Uterus (tissue), 4 donors: Measurements from ENCODE around the gene IGF2. TPM values are rescaled to one million over a fixed set of nuclear protein-coding genes. Genes with fewer than 3 reads are reported as not detected.

Experiments used
- DNase-seq, 2 donors: peaks; one replicate each; pipeline ENCODE4 v3.0.0-alpha.2; 2019 to 2020
- H3K27ac ChIP-seq, 2 donors: fragments of 200-600 bp; sonication (generic); 1 replicate in 1 of 2; 2 replicates in 1 of 2; pipeline ENCODE4 v1.5.1; 2016 to 2018
- H3K27me3 ChIP-seq, 2 donors: fragments of 200-600 bp; sonication (generic); one replicate each; pipeline ENCODE4 v1.5.1; 2018 to 2019; ENCODE audit warnings: control low read depth in 1 of 2
- H3K36me3 ChIP-seq, 2 donors: fragments of 200-600 bp; sonication (generic); one replicate each; pipeline ENCODE4 v1.5.1; 2019; ENCODE audit warnings: control low read depth in 1 of 2
- H3K4me1 ChIP-seq, 2 donors: fragments of 200-600 bp; sonication (generic); one replicate each; pipeline ENCODE4 v1.5.1; 2018 to 2019; ENCODE audit warnings: control low read depth in 1 of 2
- H3K4me3 ChIP-seq, 2 donors: fragments of 200-600 bp; sonication (generic); 1 replicate in 1 of 2; 2 replicates in 1 of 2; pipeline ENCODE4 v1.5.1; 2018 to 2019; ENCODE audit warnings: mild to moderate bottlenecking in 1 of 2
- H3K9me3 ChIP-seq, 2 donors: fragments of 200-600 bp; sonication (generic); one replicate each; pipeline ENCODE4 v1.5.1; 2019; ENCODE audit warnings: control low read depth in 1 of 2
- POLR2A ChIP-seq, 2 donors: fragments of 450-650 bp; IDR thresholded peaks; one replicate each; pipeline ENCODE4 v1.6.1; 2016; ENCODE audit warnings: antibody characterized with exemption in 2 of 2, mild to moderate bottlenecking in 1 of 2, moderate library complexity in 1 of 2
- intact Hi-C: fragments of 100-400 bp; cut with DNase I; formaldehyde crosslinking; loops from one replicate; pipeline ENCODE4 v1.15.1; 2023; ENCODE audit warnings: low total_unique reads
- total RNA-seq, 4 donors: library from RNA; depleted of rRNA in 3 of 4; stranded (reverse); fragments of >200 nt in 3 of 4; gene quantifications; one replicate each; pipeline versions ENCODE4 v1.1.0 to v1.2.4, GENCODE V29; 2014 to 2023
- TF ChIP-seq, protein P1 (sequence below), 4 experiments: fragments of 200-600 bp in 2 of 4; fragments of 450-650 bp in 2 of 4; sonication (generic) in 2 of 4; IDR thresholded peaks; one replicate each; pipeline ENCODE4 v1.5.1; 2016 to 2019; ENCODE audit warnings: antibody characterized with exemption in 4 of 4, mild to moderate bottlenecking in 2 of 4, moderate library complexity in 1 of 4
- donor health status: DM: yes; HTN: yes; CAD: no.

IGF2 gene
- total RNA-seq, 4 donors from 2014 or later: 54.1 to 347 (median 188) TPM

DNA sequence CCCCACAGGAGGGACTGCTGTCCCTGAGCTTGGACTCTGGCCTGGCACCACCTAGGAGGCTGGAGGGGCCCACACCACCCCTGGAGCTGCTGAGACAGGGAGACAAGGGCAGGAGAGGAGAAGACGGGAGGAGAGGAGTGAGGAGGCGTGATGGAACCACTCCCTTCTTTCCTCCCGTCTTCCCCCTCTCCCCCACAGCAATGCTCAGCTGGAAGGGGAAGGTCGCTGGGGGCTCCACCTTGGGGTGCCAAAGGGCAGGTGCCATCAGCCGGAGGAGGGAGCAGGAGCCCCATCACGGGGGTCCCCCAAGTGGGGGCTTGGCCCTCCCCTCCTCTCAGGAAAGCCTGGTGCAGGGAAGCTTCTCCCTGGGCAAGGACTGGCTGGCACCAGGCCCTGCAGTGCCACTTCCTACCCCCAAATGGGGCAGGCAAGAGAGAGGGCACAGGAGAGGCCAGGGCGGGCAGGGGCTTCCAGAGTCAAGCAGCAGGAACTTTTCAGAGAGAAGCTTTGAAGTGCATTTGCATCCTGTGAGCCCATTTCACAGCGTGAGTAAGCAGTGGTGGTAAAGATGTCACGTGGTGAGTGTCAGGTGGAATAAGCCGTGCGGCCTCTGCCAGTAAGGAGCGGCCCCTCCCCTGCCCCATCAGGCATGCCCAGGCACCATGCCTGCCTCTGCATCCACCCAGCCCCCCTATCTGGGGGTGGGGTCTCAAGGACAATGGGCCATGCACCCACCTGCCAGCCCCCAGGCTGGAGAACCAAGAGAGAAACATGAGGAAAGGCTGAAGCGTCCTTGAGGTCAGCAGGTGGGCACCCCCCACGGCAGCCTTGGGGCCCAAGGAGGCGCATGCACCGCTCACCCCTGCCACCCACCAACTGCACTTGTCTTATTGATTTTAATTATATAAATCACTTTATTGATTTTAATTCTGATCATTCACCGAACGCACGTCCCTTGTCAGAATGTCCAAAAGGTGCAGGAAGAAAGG is 4.9 kb downstream of the IGF2 start:
- no peaks in the 10 kb centered on the region for H3K9me3 ChIP-seq
- H3K27ac ChIP-seq: no peak overlapping the region
- H3K27me3 ChIP-seq: peaks cover 4 to 5% of the 10 kb centered on the region in 2 donors
- no peak for TF ChIP-seq POLR2A (IDR thresholded peaks at IDR 0.05)
- TF ChIP-seq, protein P1, sequence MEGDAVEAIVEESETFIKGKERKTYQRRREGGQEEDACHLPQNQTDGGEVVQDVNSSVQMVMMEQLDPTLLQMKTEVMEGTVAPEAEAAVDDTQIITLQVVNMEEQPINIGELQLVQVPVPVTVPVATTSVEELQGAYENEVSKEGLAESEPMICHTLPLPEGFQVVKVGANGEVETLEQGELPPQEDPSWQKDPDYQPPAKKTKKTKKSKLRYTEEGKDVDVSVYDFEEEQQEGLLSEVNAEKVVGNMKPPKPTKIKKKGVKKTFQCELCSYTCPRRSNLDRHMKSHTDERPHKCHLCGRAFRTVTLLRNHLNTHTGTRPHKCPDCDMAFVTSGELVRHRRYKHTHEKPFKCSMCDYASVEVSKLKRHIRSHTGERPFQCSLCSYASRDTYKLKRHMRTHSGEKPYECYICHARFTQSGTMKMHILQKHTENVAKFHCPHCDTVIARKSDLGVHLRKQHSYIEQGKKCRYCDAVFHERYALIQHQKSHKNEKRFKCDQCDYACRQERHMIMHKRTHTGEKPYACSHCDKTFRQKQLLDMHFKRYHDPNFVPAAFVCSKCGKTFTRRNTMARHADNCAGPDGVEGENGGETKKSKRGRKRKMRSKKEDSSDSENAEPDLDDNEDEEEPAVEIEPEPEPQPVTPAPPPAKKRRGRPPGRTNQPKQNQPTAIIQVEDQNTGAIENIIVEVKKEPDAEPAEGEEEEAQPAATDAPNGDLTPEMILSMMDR (IDR thresholded peaks at IDR 0.05): no peak
- H3K4me3 ChIP-seq: no peak overlapping the region
- no peaks in the 10 kb centered on the region for H3K36me3 ChIP-seq
- peaks cover 0 to 9% of the 10 kb centered on the region in 2 donors for H3K4me1 ChIP-seq
- intact Hi-C loops: no loop called here
- DNase-seq: no peak

DNA sequence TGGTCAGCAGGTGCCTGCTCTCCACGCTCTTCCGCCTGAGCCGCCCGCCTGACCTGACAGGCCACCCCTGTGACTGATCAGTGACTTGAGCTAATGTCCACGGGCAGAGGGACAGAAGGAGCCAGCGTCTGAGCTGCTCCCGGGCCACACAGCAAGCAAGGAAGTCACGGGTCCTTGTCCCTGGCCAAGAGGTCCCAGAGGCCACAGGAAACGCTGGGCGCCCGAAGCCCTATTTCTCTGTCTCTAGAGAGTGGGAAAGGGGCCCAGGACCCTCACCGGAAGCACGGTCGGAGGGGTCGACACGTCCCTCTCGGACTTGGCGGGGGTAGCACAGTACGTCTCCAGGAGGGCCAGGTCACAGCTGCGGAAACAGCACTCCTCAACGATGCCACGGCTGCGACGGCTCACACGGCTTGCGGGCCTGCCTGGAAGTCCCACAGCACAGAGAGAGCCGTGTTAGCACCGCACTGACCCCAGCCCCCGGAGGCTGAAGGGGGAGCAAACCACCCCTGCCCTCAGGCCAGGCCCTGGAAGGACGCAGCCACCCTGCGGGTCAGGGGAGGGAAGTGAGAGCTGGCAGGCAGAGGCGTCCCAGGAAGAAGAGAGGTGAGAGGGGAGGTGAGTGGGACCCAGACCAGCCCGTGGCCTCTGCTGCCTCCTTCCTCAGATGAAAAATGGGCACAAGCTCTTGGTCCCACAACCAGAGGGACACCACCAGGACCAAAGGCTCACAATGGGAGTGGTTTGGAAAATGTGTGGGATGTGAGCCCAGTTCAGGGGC is 5.8 kb downstream of the IGF2 start:
- H3K4me3 ChIP-seq: no peak overlapping the region
- peaks cover 0 to 4% of the 10 kb centered on the region in 2 donors for H3K27me3 ChIP-seq
- H3K36me3 ChIP-seq: no peaks in the 10 kb centered on the region
- no peak for DNase-seq
- H3K27ac ChIP-seq: no peak overlapping the region
- no peaks in the 10 kb centered on the region for H3K9me3 ChIP-seq
- intact Hi-C loops: no loop called here
- TF ChIP-seq, protein P1 (IDR thresholded peaks at IDR 0.05): no peak
- no peak for TF ChIP-seq POLR2A (IDR thresholded peaks at IDR 0.05)
- H3K4me1 ChIP-seq: peaks cover 0 to 9% of the 10 kb centered on the region in 2 donors

DNA sequence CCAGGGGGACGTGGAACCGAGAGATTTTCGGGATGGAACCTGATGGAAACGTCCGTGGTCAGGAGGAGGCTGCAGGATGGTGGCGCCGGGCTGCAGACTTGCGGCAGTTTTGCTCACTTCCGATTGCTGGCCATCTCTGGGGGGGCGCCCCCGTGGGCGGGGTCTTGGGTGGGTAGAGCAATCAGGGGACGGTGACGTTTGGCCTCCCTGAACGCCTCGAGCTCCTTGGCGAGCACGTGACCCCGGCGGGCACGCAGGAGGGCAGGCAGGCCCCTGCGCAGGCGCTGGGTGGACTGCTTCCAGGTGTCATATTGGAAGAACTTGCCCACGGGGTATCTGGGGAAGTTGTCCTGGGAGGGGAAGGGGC is 6.3 kb downstream of the IGF2 start:
- TF ChIP-seq, protein P1 (IDR thresholded peaks at IDR 0.05): no peak
- TF ChIP-seq POLR2A (IDR thresholded peaks at IDR 0.05): no peak
- peaks cover 0 to 6% of the 10 kb centered on the region in 2 donors for H3K4me1 ChIP-seq
- peaks cover 0 to 4% of the 10 kb centered on the region in 2 donors for H3K27me3 ChIP-seq
- DNase-seq: no peak
- no peaks in the 10 kb centered on the region for H3K36me3 ChIP-seq
- H3K4me3 ChIP-seq: no peak overlapping the region
- intact Hi-C loops: no loop called here
- no peak overlapping the region for H3K27ac ChIP-seq
- no peaks in the 10 kb centered on the region for H3K9me3 ChIP-seq

DNA sequence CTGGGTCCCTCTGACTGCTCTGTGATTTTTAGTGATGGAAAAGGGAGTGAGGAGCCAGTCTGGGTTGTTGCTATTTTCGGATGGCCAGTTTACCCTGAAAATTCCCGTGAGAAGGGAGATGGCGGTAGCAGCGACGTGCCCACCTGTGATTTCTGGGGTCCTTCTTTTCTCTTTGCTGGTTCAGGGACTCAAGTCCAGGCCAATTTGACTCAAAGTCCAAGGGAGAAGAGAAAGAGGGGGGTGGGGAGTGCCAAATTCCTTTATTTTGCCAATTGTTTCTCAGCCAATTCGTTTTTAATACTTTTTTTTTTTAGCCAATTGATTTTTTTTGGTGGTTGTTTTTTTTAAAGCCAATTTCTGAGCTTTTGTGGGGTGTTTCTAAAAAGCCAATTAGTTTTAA is 6.9 kb downstream of the IGF2 start:
- DNase-seq: no peak
- no peak overlapping the region for H3K27ac ChIP-seq
- no peaks in the 10 kb centered on the region for H3K4me1 ChIP-seq
- TF ChIP-seq, protein P1 (IDR thresholded peaks at IDR 0.05): no peak
- no peak for TF ChIP-seq POLR2A (IDR thresholded peaks at IDR 0.05)
- no peak overlapping the region for H3K4me3 ChIP-seq
- intact Hi-C loops: no loop called here
- no peaks in the 10 kb centered on the region for H3K9me3 ChIP-seq
- no peaks in the 10 kb centered on the region for H3K27me3 ChIP-seq
- H3K36me3 ChIP-seq: no peaks in the 10 kb centered on the region
